GM18511 (cell line): ENCODE measurements around the gene PPP1R3E.

ENCODE experiments used
- ATAC-seq: cut with Tn5 transposase; IDR thresholded peaks from one replicate; pipeline ENCODE4 v1.9.1; 2021; ENCODE audit warnings: mild to moderate bottlenecking, moderate library complexity; ENCODE audit not compliant: unreplicated experiment

The PPP1R3E gene

DNA sequence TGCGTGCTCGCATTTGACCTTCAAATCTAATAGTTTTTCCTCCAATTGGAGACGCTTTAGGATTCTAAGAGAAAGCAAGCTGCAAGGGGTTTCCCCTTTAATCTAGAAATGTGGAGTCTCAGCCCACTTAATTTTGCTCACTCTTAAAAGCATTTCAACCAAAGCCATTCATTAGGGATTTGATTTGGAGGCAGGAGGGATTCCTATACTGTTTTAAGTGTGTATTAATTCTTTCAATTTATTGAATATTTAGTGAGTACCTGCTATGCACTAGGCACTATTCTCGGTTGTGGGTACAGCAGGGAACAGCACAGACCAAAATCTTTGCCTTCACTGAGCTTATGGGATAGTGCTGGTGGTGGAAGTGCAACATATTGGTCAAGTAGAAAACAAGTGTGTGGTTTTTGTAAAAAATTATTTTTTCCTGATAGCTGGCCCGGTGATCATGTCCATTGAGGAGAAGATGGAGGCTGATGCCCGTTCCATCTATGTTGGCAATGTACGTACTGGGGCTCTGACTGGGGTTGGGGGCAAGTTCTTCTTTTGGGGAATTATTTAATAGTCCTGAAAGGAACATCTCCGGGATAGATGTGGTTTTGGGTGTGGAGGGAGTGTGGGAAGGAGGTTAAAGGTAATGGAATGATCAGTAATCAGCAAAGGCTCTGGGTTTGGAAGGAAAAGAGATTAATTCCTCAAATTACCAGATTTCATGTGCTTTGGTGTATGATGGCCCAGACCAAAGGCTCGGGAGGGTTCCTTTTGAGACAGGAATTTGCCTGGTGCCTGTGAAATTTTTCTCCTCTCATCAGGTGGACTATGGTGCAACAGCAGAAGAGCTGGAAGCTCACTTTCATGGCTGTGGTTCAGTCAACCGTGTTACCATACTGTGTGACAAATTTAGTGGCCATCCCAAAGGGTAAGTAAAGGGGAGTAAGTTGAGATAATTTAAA, 20.2 kb upstream of the PPP1R3E start:
- no peak for ATAC-seq

DNA sequence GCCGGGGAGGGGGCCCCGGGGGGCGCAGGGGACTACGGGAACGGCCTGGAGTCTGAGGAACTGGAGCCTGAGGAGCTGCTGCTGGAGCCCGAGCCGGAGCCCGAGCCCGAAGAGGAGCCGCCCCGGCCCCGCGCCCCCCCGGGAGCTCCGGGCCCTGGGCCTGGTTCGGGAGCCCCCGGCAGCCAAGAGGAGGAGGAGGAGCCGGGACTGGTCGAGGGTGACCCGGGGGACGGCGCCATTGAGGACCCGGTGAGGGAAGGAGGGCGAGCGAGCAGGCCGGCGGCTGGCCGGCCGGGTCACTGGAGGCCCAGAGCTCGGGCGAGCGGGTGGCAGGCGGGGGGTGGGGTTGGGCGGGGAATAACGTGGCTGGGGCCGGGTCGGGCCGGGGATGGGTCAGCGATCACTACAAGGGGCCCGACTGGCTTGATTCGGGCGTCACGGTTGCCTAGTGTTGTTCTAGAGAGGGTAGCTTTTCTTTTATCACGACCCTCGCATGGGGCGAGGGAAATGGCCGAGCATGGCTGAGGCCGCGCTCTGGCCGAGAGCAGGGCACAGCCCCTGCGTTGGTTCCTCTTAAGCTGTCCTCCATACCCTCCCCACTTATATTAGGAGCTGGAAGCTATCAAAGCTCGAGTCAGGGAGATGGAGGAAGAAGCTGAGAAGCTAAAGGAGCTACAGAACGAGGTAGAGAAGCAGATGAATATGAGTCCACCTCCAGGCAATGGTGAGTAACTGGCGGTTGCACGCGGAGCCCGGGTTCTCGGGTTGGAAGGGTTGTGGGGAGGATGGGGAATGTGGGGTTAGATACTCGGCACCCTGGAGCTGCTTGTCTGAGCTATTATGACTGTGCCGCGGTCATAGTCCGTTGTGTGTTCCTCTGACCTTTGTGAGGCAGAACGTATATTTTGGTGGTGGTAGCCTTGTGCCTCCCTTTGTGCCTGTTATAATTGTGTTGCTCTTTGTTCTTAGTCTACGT, 19.2 kb upstream of the PPP1R3E start:
- peak; percentile 23 for ATAC-seq

DNA sequence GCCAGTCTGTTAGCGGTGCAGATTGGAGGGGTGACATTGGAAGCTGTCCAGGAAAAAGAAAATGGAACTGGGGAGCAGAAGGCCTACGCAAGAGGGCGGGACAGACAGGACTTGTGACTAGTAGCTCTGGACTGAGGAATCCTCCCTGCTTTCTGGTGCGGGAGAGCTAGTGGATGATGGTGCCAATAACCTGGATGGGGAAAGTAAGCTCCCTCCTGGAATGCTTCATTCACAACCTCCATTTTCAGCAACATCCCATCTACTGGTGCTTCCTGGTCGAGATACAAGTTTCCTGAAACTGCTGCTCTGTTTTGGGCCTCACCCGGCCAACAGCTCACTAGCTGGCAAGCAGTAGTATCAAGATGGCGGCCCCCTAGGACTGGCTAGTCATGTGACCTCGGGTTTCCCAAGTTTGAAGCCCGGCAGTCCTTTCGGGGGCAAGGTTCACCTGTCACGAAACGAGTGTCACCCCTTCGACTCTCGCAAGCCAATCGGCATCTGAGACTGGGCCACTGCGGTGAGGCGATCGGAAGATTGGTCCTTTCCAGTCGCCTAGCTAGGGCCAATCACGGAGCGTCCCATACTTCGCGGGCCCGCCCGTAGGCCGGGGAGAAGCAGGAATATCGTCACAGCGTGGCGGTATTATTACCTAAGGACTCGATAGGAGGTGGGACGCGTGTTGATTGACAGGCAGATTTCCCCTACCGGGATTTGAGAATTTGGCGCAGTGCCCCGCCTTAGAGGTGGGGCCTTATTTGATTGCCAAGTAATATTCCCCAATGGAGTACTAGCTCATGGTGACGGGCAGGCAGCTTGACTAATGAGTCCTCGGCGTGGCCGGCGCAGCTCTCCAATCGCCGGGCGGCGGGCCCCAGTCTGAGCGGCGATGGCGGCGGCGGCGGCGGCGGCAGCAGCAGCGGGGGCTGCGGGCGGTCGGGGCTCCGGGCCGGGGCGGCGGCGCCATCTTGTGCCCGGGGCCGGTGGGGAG, 18.2 kb upstream of the PPP1R3E start, which contains the start of gene PABPN1:
Gene PABPN1 (plus strand): TSS at position 874 of the 988 bp plus-strand sequence. CDS start 13 bp downstream, at position 887.
- ATAC-seq, result peak; percentile 88

DNA sequence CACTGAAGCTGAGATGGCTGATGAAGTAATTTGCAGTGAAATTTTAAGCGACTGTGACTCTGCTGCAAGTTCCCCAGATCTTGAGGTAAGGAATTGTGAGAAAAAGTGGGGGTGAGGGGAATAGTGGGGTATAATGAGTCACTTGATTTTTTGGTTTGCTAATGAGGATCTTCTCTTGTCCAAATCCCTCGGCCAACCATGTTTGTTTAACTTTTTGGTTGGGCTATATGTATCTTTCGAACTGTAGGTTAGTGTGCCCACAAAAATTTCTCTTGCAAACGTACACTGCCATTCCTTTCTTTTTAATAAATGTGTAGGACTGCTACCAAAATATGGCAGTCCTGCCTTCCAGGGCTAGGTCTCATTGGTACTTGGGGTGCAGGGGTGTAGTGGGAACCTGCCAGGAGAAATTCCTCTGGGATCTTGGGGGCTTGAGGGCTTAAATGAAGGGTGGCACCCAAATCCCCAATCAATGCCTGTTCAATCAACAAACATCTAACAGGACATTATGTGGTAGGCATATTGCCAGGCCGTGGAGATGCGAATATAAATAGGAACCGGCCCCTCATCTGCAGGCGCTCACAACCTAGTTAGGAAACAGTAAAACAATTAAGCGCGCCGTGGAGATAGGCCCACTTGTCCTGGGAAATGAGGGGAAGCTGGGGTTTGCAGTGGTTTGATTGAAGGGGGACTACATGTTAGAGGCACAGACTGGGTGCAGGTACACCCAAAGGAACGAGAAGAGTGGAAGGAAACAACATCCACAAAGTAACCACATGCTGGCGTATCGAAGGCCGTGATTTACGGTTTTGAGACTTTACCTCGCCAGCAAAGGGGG, 17.3 kb upstream of the PPP1R3E start:
- no peak for ATAC-seq

DNA sequence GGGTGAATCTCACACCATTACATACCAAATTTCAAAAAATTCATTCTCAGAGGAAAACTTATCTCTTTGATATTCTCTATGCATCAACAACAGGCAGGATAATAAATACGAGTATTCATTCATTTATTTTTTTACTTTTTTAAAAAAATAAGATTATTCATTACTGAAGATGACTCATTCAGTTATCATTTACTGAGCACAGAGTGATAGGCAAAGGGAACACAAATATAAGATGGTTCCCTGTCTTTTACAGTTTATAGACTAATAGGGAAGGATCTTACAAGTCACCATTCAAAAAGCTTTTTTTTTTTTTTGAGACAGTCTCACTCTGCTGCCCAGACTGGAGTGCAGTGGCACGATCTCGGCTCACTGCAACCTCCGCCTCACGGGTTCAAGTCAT, 13.6 kb upstream of the PPP1R3E start:
- ATAC-seq, result no peak

DNA sequence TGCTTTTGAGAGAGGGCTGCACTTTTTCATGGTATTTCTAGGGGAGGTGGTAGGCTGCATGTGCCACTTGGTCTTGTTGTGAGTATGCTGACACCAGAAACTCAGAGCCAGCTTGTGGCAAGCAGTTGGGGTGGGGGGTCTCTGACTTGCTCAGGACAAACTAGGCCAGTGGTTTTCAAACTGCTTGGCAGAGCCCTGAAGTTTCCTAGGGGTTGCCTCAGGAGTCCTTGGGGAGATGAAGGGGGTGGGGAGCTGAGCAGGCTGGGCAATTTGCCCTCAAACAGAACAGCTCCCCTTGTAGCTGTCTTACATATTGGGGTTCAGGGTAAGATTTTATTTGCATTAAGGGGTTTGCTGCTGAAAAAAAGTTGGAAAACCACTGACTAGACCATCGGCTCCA, 7.9 kb upstream of the PPP1R3E start:
- ATAC-seq, result no peak

DNA sequence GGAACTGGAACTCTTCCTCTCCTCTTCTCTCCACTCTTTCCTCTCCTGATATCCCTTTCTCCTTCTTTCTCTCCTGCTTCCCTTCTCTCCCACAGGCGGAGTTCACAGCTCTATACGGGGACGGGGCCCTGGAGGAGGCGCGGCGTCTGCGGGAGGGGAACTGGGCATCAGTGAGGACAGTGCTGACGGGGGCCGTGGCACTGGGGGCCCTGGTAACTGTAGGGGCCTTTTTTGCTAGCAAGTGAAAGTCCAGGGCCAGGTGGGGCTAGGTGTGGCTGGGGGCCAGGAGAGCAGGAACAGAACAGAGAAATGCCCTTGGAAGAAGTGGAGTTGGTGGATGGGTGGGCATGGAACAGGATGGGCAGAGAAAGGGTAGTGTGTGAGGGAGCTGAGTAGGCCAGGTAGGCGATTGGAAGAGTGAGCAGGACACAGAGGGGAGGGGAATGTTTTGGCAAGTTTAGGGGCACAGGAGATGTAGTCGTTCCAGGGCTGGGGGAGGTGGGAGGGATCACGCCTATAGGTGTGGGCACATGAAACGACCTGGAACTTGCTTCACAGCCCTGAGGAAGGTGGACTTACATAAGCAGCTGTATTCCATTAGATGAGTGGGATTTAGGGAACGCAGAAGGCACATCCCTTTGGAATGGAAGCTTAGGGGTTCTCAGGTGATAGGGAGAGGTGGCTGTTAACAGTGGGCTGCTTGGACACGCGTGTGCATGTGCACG, 6.2 kb upstream of the PPP1R3E start:
- ATAC-seq, result no peak

DNA sequence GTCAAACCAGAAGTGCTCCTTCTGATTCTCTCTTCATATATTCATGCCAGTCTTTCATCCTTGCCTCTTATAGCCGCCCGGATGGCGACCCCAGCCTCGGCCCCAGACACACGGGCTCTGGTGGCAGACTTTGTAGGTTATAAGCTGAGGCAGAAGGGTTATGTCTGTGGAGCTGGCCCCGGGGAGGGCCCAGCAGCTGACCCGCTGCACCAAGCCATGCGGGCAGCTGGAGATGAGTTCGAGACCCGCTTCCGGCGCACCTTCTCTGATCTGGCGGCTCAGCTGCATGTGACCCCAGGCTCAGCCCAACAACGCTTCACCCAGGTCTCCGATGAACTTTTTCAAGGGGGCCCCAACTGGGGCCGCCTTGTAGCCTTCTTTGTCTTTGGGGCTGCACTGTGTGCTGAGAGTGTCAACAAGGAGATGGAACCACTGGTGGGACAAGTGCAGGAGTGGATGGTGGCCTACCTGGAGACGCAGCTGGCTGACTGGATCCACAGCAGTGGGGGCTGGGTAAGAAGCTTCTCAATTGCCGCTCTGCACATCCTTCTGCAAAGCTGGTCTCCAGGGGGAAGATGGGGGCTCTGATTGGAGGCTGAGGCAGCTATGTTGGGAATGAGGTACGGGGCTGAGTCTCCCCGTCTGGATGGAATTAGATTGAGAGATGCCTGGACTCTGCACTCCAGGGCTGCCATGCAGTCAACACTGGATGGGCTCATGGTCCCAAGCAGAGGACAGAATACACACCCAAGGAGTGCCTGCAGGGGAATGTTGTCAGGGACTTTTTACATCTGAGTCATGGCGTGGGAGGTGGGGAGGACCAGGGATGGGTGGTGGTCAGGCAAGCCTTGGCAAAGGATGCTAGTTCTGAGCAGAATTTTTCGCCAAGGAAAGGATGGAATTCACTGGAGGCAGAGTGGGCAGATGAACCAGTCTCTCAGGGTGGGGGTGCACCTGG, 5.3 kb upstream of the PPP1R3E start:
- no peak for ATAC-seq

DNA sequence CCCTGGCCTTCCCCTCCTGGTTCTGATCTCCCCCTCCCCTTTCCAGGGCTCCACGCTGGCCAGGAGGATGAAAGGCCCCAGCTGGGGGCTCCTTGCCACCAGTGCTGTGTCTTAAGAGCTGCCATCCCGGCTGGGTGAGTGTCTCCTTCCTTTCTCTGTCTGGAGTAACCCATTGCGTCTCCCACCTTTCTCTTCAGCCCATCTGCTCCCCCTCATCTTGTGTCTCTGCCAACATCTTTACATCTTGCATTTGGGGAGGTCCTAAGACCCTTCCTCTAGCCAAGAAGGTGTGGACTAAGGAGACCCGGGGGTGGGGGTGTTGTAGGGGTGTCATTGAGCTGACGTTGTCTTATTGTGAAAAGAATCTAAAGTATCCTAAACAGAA, 4.5 kb upstream of the PPP1R3E start:
- ATAC-seq, result no peak

DNA sequence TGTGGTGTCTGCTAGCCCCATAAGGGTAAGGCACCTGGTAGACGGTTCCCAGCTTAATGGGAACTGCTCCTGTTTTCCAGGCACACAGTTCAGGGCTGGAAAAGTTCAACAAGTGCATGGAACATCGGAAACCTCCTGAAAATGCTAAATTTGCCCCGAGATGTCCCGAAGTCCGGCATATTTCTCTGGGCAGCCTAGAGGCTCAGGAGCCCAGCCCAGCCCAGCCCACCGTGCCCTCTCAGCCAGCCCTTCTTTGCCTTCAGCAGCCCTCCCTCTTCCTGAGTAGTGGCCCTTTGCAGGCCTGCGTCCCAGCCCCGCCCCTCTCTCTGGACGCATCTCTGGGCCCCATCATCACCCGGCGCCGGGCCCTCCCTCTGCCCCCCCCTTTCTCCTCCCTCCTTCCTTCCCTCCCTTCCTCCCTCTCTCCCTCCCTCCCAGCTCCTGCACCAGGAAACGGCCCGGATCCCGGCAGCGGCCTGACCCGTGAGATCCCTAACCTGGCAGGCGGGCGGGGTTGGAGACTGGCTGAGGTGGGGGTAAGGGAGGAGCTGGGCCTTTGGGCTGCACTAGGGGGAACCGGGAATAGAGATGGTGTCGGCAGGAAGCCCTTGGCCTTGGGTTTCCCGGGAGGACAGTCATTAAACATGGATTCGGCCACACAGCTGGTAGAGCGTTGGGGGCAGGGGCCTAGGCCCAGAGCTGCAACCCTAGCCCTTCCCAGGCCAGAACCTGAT, 3.9 kb upstream of the PPP1R3E start, which contains the start of gene BCL2L2:
Gene BCL2L2 (plus strand): TSS at position 422 of the 734 bp plus-strand sequence. CDS start 935 bp downstream, outside the sequence.
- no peak for ATAC-seq

DNA sequence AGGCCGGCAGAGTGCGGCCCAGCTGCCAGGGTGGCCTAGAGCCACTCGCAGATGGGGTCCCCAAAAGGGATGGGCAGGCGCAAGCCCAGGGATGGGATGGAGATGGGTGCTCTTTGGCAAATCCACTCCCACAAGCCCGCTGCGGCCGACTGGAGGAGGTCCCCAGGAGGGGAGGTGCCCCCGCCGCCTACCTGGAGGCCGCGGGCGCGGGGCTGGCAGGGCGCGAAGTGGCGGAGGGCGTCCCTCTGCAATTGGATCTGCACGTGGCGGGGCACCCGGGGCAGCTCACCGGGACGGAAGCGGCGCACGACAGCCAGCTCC, 730 bp downstream of the PPP1R3E start:
- ATAC-seq, result peak; percentile 17

DNA sequence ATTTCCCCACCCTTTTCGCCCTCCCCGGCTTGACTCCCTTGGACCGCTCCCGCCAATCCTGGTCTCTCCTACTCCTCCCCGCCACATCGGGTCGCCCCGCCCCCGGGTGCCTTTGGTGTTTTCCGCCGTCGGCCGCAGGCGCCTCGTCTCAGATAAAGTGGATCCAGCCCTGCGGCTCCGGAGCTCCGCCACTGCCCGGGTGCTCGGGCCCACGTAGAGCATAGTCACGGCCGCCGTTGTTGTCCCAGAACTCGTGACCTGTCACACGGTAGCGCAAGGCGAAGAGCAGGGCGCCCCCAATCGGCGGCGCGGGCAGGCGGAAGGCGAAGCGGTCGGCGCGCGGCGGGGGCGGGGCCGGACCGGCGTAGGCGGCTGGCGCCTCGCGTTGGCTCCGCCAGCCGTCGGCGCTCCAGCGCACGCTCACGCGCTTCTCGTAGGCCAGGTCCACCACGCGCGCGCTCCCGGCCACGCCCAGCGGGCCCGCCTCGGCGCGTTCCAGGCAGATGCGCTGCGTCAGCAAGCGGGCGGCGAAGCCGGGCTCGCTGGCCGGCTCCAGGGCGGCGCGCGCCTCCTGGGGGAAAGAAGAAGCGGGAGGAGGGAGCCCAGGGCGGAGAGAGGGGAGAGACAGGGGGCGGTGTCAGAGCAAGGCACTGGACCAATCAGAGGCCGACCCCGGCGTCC, 1.2 kb downstream of the PPP1R3E start:
- peak; percentile 81 for ATAC-seq

DNA sequence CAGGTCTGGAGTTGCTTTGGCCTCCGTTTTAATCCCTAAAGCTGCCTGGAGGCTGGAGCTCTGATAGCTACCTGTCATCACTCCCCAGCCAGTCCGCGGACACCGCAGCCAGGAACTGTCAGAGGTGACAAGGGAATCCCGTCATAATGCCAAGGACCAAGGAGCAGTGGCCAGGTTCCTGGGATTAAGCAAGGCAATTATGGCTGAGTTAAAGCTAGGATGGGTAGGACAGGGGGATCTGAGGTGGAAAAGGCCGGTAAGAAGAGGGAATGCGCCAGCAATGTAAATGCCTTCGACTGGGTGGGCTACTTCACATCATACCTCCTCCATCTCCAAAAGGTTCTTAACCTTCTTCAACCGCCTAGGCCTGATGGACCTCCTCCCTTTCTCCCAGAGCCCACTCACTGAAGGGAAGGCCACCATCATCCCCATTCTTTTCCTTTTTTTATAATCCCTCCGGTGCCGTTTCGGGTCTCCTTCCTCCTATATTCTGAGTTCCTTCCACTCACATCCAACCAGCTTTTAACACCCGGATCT, 1.9 kb downstream of the PPP1R3E start:
- ATAC-seq, result no peak

DNA sequence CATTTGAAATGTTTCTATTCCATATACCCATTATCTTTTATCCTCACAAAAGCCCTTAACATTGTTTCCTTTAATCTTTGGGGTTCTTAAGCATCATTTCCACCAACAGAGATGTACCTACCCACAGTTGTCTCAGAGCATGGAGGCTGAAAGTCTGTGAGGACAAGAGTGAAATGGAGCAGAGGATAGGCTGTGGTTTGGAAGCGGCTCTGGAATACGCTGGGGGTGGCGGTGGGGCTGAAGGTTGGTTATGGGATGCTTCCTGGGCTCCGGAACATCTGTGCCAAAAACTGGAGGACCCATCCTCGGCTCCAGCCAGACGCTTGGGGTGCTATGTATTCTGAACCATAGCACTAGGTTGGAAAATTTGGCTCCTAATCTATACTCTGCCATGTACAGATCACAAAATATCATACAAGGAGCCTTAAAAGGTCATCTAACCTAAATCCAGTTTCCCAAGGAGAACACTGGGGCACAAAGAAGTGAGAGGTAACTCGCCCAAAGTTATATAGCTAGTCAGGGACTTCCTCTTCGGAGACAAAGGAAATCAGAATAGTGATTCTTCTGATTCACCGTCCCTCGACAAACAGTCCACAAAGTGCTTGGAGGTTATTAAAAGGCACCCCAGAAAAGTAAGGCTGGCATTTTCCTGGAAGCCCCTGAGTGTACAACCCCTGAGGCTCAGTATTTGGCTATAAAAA, 2.5 kb downstream of the PPP1R3E start:
- ATAC-seq, result no peak

DNA sequence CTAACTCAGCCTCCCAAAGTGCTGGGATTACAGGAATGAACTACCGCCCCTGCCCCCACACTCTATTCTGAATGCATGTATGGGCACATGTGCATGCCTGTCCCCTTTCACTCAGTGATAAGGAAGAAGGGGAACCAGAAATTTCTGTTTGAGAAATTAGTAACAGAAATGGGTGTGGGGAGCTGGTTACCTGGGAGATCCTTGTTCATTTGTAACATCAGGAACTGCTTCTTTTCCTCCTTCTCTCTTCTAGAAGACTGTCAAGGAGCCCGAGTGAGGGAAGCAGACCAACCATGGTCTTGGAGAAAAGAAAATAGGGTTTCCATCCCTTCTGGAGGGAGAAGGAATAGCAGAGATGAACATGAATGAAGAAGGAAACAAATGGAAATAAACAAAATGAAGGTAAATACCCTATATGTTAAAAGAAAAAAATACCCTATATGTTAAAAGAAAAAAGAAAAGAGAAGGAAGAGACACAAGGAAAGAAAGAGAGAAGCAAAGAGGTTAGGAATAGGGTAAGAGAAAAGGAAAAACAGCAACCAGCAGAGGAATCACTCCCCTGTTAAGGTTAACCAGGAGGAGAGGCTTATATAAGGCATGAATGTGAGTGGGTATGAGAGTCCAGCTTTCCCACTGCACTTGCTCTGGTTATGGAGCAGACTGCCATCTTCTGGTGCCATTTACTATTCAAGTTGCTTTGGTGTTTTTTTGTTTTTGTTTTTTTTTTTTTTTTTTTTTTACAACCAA, 3.3 kb downstream of the PPP1R3E start:
- ATAC-seq, result no peak
